Nephron progenitor cell (in vitro differentiated cells): Measurements from ENCODE around the gene IRS2.

Source experiments
- DNase-seq: peaks from one replicate; pipeline ENCODE4 v3.0.0; 2021
- H3K27ac Mint-ChIP-seq: 2 replicates; pipeline ENCODE4 v1.8.0; 2021; ENCODE audit warnings: mild to moderate bottlenecking, moderate library complexity, mixed read lengths
- H3K27me3 Mint-ChIP-seq: 2 replicates; pipeline ENCODE4 v1.8.0; 2021; ENCODE audit warnings: mild to moderate bottlenecking, low read depth, mixed read lengths; ENCODE audit not compliant: poor library complexity
- H3K36me3 Mint-ChIP-seq: 2 replicates; pipeline ENCODE4 v1.8.0; 2021; ENCODE audit warnings: low read depth, mixed read lengths
- H3K4me1 Mint-ChIP-seq: 2 replicates; pipeline ENCODE4 v1.8.0; 2021; ENCODE audit warnings: mixed read lengths
- H3K4me3 Mint-ChIP-seq: 2 replicates; pipeline ENCODE4 v1.8.0; 2021; ENCODE audit warnings: mild to moderate bottlenecking, moderate library complexity, mixed read lengths
- H3K9me3 Mint-ChIP-seq: 2 replicates; pipeline ENCODE4 v1.8.0; 2021; ENCODE audit warnings: mild to moderate bottlenecking, moderate library complexity, mixed read lengths
- TF ChIP-seq, protein P1 (sequence below): fragments of 200-600 bp; sonication (generic); IDR thresholded peaks from 2 replicates; pipeline ENCODE4 v1.5.0; 2021; ENCODE audit warnings: antibody characterized with exemption

IRS2 gene

DNA sequence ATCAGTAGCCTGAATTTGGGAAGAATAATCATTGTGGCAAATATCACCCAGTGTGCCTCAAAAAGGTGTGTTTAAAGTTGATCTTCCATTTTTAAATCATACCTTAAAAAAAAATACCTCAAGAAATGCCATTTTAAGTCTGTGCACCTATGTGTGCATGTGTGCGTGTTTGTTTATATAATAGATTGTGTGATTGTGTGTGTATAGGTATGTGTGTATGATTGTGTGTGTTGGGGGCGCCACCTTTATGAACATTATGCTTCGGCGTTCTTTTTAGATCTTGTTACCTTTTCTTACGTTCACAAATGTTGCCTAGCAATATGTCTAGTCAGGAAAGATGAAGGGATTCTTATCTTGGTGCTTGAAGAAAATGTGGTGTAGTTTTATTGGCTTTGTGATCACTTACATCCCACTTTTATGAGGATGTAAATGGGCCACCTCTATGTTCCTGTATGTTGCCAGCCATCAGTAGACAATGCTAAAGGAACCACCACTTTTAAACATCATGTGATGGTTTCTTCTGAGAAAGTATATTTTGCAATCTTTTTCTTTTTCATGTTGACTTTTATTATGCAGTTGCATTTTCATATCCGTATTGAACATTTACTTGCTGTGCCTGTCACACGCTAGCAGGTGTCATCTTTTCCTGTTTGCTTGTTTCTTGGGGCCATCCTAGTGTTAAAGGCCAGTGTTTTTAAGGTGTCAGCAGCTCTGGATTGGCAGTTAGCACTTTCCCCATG is 2.2 kb upstream of the IRS2 start:
- TF ChIP-seq, protein P1, sequence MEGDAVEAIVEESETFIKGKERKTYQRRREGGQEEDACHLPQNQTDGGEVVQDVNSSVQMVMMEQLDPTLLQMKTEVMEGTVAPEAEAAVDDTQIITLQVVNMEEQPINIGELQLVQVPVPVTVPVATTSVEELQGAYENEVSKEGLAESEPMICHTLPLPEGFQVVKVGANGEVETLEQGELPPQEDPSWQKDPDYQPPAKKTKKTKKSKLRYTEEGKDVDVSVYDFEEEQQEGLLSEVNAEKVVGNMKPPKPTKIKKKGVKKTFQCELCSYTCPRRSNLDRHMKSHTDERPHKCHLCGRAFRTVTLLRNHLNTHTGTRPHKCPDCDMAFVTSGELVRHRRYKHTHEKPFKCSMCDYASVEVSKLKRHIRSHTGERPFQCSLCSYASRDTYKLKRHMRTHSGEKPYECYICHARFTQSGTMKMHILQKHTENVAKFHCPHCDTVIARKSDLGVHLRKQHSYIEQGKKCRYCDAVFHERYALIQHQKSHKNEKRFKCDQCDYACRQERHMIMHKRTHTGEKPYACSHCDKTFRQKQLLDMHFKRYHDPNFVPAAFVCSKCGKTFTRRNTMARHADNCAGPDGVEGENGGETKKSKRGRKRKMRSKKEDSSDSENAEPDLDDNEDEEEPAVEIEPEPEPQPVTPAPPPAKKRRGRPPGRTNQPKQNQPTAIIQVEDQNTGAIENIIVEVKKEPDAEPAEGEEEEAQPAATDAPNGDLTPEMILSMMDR, result no peak
- H3K27ac Mint-ChIP-seq, result no peak overlapping the region
- peaks cover 21% of the 10 kb centered on the region for H3K4me1 Mint-ChIP-seq
- H3K9me3 Mint-ChIP-seq, result no peaks in the 10 kb centered on the region
- peak overlapping the region; percentile 84 for H3K4me3 Mint-ChIP-seq
- H3K27me3 Mint-ChIP-seq, result peaks cover 16% of the 10 kb centered on the region
- peaks cover 4% of the 10 kb centered on the region for H3K36me3 Mint-ChIP-seq
- no peak for DNase-seq

DNA sequence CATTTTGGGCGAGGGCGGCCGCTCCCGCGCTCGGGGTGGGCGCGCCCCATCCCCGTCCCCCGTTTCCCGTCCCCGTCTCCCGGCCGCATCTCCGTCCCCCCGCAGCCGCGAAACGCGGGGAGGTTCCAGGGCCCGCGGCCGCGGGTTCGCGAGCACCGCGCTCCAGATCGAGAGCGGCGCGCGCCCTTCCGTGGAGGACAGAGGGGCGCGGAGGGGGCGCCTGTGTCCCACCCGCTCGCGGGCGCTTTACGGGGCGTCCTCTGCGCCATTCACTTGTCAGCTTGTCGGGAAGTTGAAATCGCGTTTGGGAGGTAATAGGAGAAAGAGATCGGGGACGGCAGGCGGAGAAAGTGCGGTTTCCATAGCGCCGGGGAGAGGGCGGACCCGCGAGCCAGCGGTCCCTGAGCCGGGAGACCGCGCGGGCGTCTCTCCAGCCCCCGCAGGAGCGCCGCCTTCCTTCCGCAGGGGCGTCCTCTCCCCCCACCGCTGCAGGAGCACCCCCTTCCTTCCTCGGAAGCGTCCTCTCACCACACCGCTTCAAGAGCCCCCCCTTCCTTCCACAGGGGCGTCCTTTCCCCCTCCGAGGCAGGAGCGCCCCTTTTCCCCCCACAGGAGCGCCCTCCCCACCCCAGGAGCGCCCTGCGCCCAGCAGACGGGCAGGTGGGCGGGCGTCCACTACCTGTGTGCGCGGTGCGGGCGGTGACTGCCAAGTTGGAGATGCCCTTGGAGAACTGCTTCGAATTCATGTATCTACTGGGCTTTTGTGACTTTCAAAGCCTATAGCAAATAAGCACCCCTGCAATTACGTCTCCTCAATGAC is 962 bp upstream of the IRS2 start:
- Mint-ChIP-seq H3K4me1 (peaks cover 21% of the 10 kb centered on the region), H3K4me3 (peak overlapping the region; percentile 84), H3K27ac (no peak overlapping the region), H3K9me3 (no peaks in the 10 kb centered on the region), H3K27me3 (peaks cover 16% of the 10 kb centered on the region), H3K36me3 (peaks cover 9% of the 10 kb centered on the region)
- TF ChIP-seq, protein P1, result no peak
- DNase-seq, result peak; percentile 70

DNA sequence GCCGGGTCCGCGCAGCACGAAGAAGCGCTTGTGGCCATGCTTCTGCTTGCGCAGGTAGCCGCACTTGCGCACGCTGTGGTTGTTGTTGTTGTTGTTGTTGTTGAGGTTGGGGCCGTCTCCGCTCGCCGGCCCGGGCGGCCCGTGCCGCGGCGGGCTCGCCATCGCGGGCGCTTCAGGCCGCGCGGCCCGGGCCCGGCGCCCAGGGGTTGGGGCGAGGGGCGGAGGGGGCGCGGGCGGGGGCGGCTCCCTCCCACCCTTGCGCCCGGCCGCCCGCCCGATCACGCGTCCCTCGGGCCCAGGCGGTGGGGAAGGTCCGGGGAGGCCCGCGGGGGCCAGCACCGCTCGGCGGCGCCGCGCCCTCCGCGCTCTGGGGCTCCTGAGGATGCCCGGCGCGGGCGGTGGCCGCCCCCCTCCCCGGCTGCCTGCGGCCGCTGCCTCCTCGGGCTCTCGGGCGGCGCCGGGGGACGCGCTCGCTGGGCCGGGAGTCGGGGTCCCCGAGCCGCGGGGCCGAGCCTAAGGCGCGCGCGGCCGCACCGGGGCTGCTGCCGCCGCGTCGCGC is 412 bp downstream of the IRS2 start:
- TF ChIP-seq, protein P1, result no peak
- Mint-ChIP-seq H3K27me3 (peaks cover 20% of the 10 kb centered on the region), H3K36me3 (peaks cover 17% of the 10 kb centered on the region), H3K4me1 (peaks cover 20% of the 10 kb centered on the region), H3K4me3 (peak overlapping the region; percentile 76), H3K27ac (no peak overlapping the region), H3K9me3 (no peaks in the 10 kb centered on the region)
- DNase-seq, result no peak

DNA sequence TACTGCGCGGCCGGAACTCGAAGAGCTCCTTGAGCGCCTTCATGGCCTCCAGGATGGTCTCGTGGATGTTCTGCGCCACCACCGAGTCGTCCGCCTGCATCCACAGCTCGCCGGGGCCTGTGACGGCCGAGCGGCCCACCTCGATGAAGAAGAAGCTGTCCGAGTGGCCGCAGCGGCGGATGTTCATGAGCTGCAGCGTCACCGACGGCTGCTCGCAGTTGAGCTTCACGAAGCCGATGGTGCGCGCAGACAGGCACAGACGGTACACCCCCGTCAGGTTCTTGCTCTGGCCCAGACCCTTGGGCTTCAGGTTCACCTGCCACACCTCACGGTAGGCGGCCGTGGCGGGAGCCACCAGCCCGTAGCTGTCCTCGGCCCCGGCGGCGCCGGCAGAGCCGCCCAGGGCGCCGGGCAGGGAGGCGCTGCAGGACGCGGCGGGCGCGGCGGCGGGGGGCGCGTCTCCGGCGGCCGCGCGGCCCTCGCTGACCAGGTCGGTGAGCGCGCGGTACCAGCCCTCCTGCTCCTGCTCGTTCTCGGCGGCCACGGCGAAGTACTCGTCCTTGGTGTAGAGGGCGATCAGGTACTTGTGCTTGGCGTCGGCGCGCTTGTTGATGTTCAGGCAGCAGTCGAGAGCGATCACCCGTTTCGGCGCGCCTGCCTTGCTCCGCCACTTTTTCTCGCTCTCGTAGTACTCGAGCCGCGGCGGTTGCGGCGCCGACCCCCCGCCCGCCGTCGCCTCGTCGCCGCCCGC is 1.1 kb downstream of the IRS2 start:
- H3K36me3 Mint-ChIP-seq, result peaks cover 17% of the 10 kb centered on the region
- H3K4me1 Mint-ChIP-seq, result peaks cover 23% of the 10 kb centered on the region
- peak overlapping the region; percentile 76 for H3K4me3 Mint-ChIP-seq
- TF ChIP-seq, protein P1, result no peak
- H3K9me3 Mint-ChIP-seq, result no peaks in the 10 kb centered on the region
- peak; percentile 61 for DNase-seq
- no peak overlapping the region for H3K27ac Mint-ChIP-seq
- peaks cover 20% of the 10 kb centered on the region for H3K27me3 Mint-ChIP-seq

DNA sequence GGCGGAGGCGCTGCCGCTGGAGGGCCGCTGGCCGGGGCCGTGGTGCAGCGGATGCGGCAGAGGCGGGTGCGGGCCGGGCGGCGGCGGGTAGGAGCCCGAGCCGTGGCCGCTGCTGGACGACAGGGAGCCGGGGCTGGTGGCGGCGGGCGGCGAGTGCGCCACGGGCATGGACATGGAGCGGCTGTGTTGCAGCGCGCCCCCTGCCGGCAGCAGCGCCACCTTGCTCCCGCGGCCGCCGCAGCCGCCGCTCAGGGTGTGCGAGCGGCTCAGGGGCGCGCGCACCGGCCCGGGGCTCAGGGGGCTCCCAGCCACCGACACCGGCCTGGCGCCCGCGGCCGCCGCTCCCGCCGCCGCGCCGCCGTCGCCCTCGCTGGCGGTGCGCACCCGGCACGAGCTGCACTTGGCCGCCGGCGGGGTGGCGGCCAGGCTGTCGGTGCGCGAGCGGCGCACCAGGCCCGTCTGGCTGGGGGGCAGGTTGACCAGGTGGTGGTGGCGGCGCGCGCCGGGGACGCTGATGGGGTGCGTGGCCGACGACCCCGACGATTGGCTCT is 1.7 kb downstream of the IRS2 start:
- peaks cover 30% of the 10 kb centered on the region for H3K4me1 Mint-ChIP-seq
- TF ChIP-seq, protein P1, result no peak
- no peaks in the 10 kb centered on the region for H3K9me3 Mint-ChIP-seq
- peaks cover 20% of the 10 kb centered on the region for H3K27me3 Mint-ChIP-seq
- no peak overlapping the region for H3K27ac Mint-ChIP-seq
- H3K36me3 Mint-ChIP-seq, result peaks cover 17% of the 10 kb centered on the region
- peak overlapping the region; percentile 76 for H3K4me3 Mint-ChIP-seq
- DNase-seq, result peak; percentile 93
